ENCODE measurements around the gene NID2.

DNA sequence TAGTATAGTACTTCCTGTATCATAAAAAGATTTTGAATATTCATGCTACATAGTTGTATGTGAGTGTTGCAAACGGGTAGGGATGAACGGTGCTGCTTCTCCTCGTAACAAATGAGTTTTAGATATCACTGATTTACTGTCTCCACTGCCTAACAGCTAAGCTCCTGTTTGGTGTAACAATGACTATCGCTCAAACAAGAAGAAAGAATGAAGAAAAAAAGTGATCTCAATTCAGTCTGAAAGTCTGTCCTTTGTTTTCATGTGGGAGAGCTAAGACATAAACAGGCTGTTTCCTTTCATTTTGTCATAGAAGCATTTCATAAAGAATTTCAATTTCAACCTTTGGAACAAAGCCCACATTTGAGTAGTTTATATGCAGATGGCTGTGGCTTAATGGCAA is 105.6 kb downstream of the NID2 start:
- TF ChIP-seq, protein P1, sequence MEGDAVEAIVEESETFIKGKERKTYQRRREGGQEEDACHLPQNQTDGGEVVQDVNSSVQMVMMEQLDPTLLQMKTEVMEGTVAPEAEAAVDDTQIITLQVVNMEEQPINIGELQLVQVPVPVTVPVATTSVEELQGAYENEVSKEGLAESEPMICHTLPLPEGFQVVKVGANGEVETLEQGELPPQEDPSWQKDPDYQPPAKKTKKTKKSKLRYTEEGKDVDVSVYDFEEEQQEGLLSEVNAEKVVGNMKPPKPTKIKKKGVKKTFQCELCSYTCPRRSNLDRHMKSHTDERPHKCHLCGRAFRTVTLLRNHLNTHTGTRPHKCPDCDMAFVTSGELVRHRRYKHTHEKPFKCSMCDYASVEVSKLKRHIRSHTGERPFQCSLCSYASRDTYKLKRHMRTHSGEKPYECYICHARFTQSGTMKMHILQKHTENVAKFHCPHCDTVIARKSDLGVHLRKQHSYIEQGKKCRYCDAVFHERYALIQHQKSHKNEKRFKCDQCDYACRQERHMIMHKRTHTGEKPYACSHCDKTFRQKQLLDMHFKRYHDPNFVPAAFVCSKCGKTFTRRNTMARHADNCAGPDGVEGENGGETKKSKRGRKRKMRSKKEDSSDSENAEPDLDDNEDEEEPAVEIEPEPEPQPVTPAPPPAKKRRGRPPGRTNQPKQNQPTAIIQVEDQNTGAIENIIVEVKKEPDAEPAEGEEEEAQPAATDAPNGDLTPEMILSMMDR (IDR thresholded peaks at IDR 0.05 in 2 of 3, conservative IDR thresholded peaks at IDR 0.05 in 1 of 3; ENCODE audit: control insufficient read depth in 2 of 3, extremely low read depth in 1 of 3, insufficient read depth in 1 of 3, low read depth in 3 of 3, low read length in 3 of 3): no peak
- TF ChIP-seq, protein P2, sequence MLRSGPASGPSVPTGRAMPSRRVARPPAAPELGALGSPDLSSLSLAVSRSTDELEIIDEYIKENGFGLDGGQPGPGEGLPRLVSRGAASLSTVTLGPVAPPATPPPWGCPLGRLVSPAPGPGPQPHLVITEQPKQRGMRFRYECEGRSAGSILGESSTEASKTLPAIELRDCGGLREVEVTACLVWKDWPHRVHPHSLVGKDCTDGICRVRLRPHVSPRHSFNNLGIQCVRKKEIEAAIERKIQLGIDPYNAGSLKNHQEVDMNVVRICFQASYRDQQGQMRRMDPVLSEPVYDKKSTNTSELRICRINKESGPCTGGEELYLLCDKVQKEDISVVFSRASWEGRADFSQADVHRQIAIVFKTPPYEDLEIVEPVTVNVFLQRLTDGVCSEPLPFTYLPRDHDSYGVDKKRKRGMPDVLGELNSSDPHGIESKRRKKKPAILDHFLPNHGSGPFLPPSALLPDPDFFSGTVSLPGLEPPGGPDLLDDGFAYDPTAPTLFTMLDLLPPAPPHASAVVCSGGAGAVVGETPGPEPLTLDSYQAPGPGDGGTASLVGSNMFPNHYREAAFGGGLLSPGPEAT (IDR thresholded peaks at IDR 0.05; ENCODE audit: low read depth): no peak
- TF ChIP-seq NFIC (IDR thresholded peaks at IDR 0.05; ENCODE audit: low read depth, low read length) (no peak), HDAC2 (IDR thresholded peaks at IDR 0.05) (no peak)

Measured in GM12878 (cell line).